Stimulated activated CD4-positive, alpha-beta T cell treated with anti-CD3 and anti-CD28 coated beads, Interleukin-15, amount 100 ng/mL, for 1 hour (primary cell): Measurements from ENCODE around the gene PDX1.

Experiments used
- DNase-seq, 2 donors: peaks; one replicate each; pipeline ENCODE4 v3.0.0-alpha.2; 2020; ENCODE audit warnings: low read depth in 1 of 2, low spot score in 1 of 2

Gene PDX1

GRCh38 chr13:27969082-27969865 lies 49.5 kb downstream of the PDX1 start, which contains the start of gene CDX2:
CDX2 (minus strand) TSS chr13:27969315; CDS start chr13:27969006, 309 bp downstream.
- no peak for DNase-seq

GRCh38 chr13:27969866-27970229 lies 50.0 kb downstream of the PDX1 start:
- DNase-seq: no peak

- DNase-seq: no peak
Observed at GRCh38 chr13:27970382-27971235, 50.8 kb downstream of the PDX1 start.

GRCh38 chr13:27971236-27971645 lies 51.4 kb downstream of the PDX1 start:
- DNase-seq: no peak

- DNase-seq: no peak
Observed at GRCh38 chr13:27971776-27972477, 52.1 kb downstream of the PDX1 start.

GRCh38 chr13:27972478-27972820 lies 52.6 kb downstream of the PDX1 start:
- no peak for DNase-seq

- no peak for DNase-seq
Observed at GRCh38 chr13:27973291-27973690, 53.5 kb downstream of the PDX1 start.

GRCh38 chr13:27973961-27974662 lies 54.3 kb downstream of the PDX1 start:
- no peak for DNase-seq
